ENCODE measurements around the gene CFAP97. TPM values are rescaled to one million over a fixed set of nuclear protein-coding genes. Genes with fewer than 3 reads are reported as not detected.

The CFAP97 gene
- total and polyA plus RNA-seq, 9 of the 15 experiments (the other 6 are each of a cell fraction or from before 2014, with no cell fraction given) = 17.3 to 57.8 (median 44.4) TPM

DNA sequence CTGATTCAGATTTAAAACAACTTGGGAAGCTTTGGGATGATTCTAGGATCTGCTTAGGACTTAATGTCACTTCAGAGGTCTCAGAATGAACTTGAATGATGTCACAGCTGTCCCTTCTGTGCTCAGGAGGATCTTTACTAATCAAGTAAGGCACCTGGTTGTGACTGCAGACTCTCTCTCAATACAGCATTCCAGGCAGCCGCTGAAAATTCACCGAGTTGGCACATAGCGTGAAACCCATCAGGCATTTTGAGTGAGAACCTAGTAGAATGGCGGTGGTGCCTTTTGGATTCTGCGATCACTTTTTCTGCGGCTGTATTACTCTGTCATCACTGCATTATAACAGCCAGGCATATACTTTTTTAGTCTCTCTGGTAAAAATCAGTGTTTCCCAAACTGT lies 22.1 kb upstream of the CFAP97 start:
- H3K4me2 ChIP-seq (ENCODE audit: insufficient read depth, low read length) = no peak overlapping the region
- CTCF ChIA-PET (ENCODE audit: low intra/inter-chr PET ratio) = no interaction called here
- BruUV-seq (replicated peaks) = no TSS peak

More for the DNA sequence above, 22.1 kb upstream of the CFAP97 start:
- POLR2A ChIA-PET = interaction anchor here (1.1 kb wide), 1 partner anchor 17 kb away, joined by 3 read pairs; no protein-coding TSS in a partner anchor
- TF ChIP-seq CAMTA2 (CRISPR knock-in tag; conservative IDR thresholded peaks at IDR 0.05) (no peak), ZSCAN32 (CRISPR knock-in tag; IDR thresholded peaks at IDR 0.05) (no peak), GATA2 (CRISPR knock-in tag; IDR thresholded peaks at IDR 0.05) (no peak), CEBPG (CRISPR knock-in tag; IDR thresholded peaks at IDR 0.05) (no peak), CEBPG (tag; conservative IDR thresholded peaks at IDR 0.05 in 1 of 2, IDR thresholded peaks at IDR 0.05 in 1 of 2) (no peak), SMARCE1 (IDR thresholded peaks at IDR 0.05) (no peak), NR1H2 (CRISPR knock-in tag; IDR thresholded peaks at IDR 0.05) (no peak), TCF7 (IDR thresholded peaks at IDR 0.05; ENCODE audit: borderline replicate concordance) (no peak), EP300 (IDR thresholded peaks at IDR 0.05; ENCODE audit: low read length) (no peak), TRIM24 (IDR thresholded peaks at IDR 0.05) (no peak), ZNF589 (CRISPR knock-in tag; IDR thresholded peaks at IDR 0.05; ENCODE audit: low read depth) (no peak), PHF21A (IDR thresholded peaks at IDR 0.05; ENCODE audit: borderline replicate concordance, low read depth) (no peak)
- TF ChIP-seq, protein P1, sequence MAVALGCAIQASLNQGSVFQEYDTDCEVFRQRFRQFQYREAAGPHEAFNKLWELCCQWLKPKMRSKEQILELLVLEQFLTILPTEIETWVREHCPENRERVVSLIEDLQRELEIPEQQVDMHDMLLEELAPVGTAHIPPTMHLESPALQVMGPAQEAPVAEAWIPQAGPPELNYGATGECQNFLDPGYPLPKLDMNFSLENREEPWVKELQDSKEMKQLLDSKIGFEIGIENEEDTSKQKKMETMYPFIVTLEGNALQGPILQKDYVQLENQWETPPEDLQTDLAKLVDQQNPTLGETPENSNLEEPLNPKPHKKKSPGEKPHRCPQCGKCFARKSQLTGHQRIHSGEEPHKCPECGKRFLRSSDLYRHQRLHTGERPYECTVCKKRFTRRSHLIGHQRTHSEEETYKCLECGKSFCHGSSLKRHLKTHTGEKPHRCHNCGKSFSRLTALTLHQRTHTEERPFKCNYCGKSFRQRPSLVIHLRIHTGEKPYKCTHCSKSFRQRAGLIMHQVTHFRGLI (CRISPR knock-in tag; IDR thresholded peaks at IDR 0.05) = no peak
- ATAC-seq = no peak
- Histone ChIP-seq H3K27ac (ENCODE audit: extremely low read depth, low read depth, low read length) (no peak overlapping the region), H3K9ac (ENCODE audit: insufficient read depth in 1 of 2, low read depth in 2 of 2, low read length in 2 of 2) (no peak overlapping the region), H3K27me3 (ENCODE audit: control insufficient read depth in 2 of 2, insufficient read depth in 2 of 2, low read length in 2 of 2) (no peaks in the 10 kb centered on the region), H2AFZ (ENCODE audit: low read depth, low read length) (no peak overlapping the region), H4K20me1 (replicated peaks; ENCODE audit: control insufficient read depth, insufficient read depth, low read length) (0 out of 2 replicates have a peak, but pooled peaks cover 3% of the 10 kb centered on the region), H3K4me1 (replicated peaks in 1 of 2; ENCODE audit: control insufficient read depth in 2 of 2, insufficient read depth in 2 of 2, low read length in 2 of 2) (peaks cover 0 to 4% of the 10 kb centered on the region in 2 experiments; a peak in 2 of 5 replicates), H3K9me1 (ENCODE audit: control insufficient read depth, insufficient read depth, low read length) (no peaks in the 10 kb centered on the region), H3K79me2 (ENCODE audit: control insufficient read depth, insufficient read depth, low read length) (peaks cover 3% of the 10 kb centered on the region; the same call in 2 of the 3 replicates), H3K4me3 (no peak overlapping the region), H3K9me3 (replicated peaks; ENCODE audit: control insufficient read depth, insufficient read depth, low read depth, low read length) (no peaks in the 10 kb centered on the region), H3K36me3 (ENCODE audit: control insufficient read depth, insufficient read depth, low read length) (no peaks in the 10 kb centered on the region)
- no peak for FAIRE-seq
- no peak for DNase-seq (ENCODE audit: extremely low read depth in 1 of 4, low spot score in 3 of 4)
- WGBS (ENCODE audit: insufficient coverage, low coverage, missing lambda C conversion rate) = 88% methylated on average over 6 of the region's 6 CpGs
- in situ Hi-C loops (cut with MboI) = no loop called here
- intact Hi-C loops (cut with micrococcal nuclease) = no loop called here
